NCI-H1092 treated with DMSO at 0.1 percent for 48 hours (cell line): ENCODE results near the gene KLLN.
"Not testable (repeated sequence)": the region's sequence is repeated elsewhere in the genome, so short reads cannot be mapped to it uniquely, and the experiment has no call there.

Experiments used
- DNase-seq: peaks from one replicate; lab custom pipeline; 2025; lab: John Stamatoyannopoulos, UW

The KLLN gene

GRCh38 chr10:87842776-87843497 lies 20.4 kb downstream of the KLLN start:
- no peak for DNase-seq

GRCh38 chr10:87842220-87842641 lies 21.1 kb downstream of the KLLN start:
- no peak for DNase-seq

- no peak for DNase-seq
These were observed 22.1 kb downstream of the KLLN start for GRCh38 chr10:87841186-87841585.

GRCh38 chr10:87838650-87839049 lies 24.7 kb downstream of the KLLN start:
- no peak for DNase-seq

GRCh38 chr10:87837445-87837844 lies 25.9 kb downstream of the KLLN start:
- no peak for DNase-seq

GRCh38 chr10:87836098-87836497 lies 27.2 kb downstream of the KLLN start:
- DNase-seq = no peak

GRCh38 chr10:87829986-87830729 lies 33.2 kb downstream of the KLLN start:
- DNase-seq = no peak

- DNase-seq = not testable (repeated sequence)
These were observed 34.3 kb downstream of the KLLN start for GRCh38 chr10:87829051-87829450.

GRCh38 chr10:87827681-87828080 lies 35.7 kb downstream of the KLLN start:
- no peak for DNase-seq

GRCh38 chr10:87826653-87827052 lies 36.7 kb downstream of the KLLN start:
- no peak for DNase-seq

GRCh38 chr10:87819289-87819585 lies 44.1 kb downstream of the KLLN start:
- DNase-seq = no peak

- peak; percentile 61 for DNase-seq
These were observed 44.6 kb downstream of the KLLN start for GRCh38 chr10:87818505-87819288.

GRCh38 chr10:87817609-87818504 lies 45.5 kb downstream of the KLLN start, which contains the start of gene ATAD1:
Gene ATAD1, minus strand, starts transcription at chr10:87818226. Its CDS starts 3,627 bp downstream, at chr10:87814599.
- DNase-seq = peak; percentile 76

GRCh38 chr10:87816898-87817608 lies 46.3 kb downstream of the KLLN start:
- no peak for DNase-seq

GRCh38 chr10:87816163-87816897 lies 47.0 kb downstream of the KLLN start:
- DNase-seq = no peak
